KMS-11 (cell line): ENCODE data around the gene NOL4L.
A peak's percentile ranks its signal among the peaks of the same experiment; 100 is the strongest.

Source experiments
- H2AFZ ChIP-seq: fragments of 200-600 bp; sonication (generic); 2 replicates; pipeline ENCODE4 v1.6.1; 2016; ENCODE audit warnings: antibody characterized with exemption, mixed run types, low read depth
- H3K27ac ChIP-seq: fragments of 200-600 bp; sonication (generic); 2 replicates; pipeline ENCODE4 v1.6.1; 2016; ENCODE audit warnings: mild to moderate bottlenecking, mixed run types
- H3K27me3 ChIP-seq: fragments of 200-600 bp; sonication (generic); 2 replicates; pipeline ENCODE4 v1.6.1; 2017; ENCODE audit warnings: mild to moderate bottlenecking, low read depth, mixed run types, moderate library complexity; ENCODE audit not compliant: insufficient read depth
- H3K36me3 ChIP-seq: fragments of 200-600 bp; sonication (generic); 2 replicates; pipeline ENCODE4 v1.6.1; 2017; ENCODE audit warnings: mild to moderate bottlenecking, mixed run types; ENCODE audit not compliant: insufficient read depth
- H3K4me1 ChIP-seq: fragments of 200-600 bp; sonication (generic); 2 replicates; pipeline ENCODE4 v1.6.1; 2016; ENCODE audit warnings: mild to moderate bottlenecking, low read depth, mixed run types; ENCODE audit not compliant: poor library complexity, severe bottlenecking
- H3K4me2 ChIP-seq: fragments of 200-600 bp; sonication (generic); 2 replicates; pipeline ENCODE4 v1.7.0; 2016; ENCODE audit warnings: mild to moderate bottlenecking, mixed run types
- H3K4me3 ChIP-seq: fragments of 200-600 bp; sonication (generic); IDR thresholded peaks from 2 replicates; pipeline ENCODE4 v1.6.1; 2017; ENCODE audit warnings: low read depth, low read length, mixed read lengths; ENCODE audit not compliant: insufficient read depth
- H3K79me2 ChIP-seq: fragments of 200-600 bp; sonication (generic); 2 replicates; pipeline ENCODE4 v1.6.1; 2016; ENCODE audit warnings: low read depth, mixed run types; ENCODE audit not compliant: insufficient read depth
- H3K9ac ChIP-seq: fragments of 200-600 bp; sonication (generic); 2 replicates; pipeline ENCODE4 v1.6.1; 2016; ENCODE audit warnings: mild to moderate bottlenecking, mixed run types
- H4K20me1 ChIP-seq: fragments of 200-600 bp; sonication (generic); 2 replicates; pipeline ENCODE4 v1.6.1; 2016; ENCODE audit warnings: mild to moderate bottlenecking, mixed run types; ENCODE audit not compliant: insufficient read depth
- TF ChIP-seq, protein P1 (sequence below): fragments of 200-600 bp; sonication (generic); conservative IDR thresholded peaks from 2 replicates; pipeline ENCODE4 v1.6.1; 2017; ENCODE audit warnings: low read depth, mild to moderate bottlenecking, antibody characterized with exemption, low read length, moderate library complexity, mixed read lengths

Gene NOL4L

GRCh38 chr20:32526125-32526524 lies 59.0 kb downstream of the NOL4L start:
- TF ChIP-seq, protein P1, sequence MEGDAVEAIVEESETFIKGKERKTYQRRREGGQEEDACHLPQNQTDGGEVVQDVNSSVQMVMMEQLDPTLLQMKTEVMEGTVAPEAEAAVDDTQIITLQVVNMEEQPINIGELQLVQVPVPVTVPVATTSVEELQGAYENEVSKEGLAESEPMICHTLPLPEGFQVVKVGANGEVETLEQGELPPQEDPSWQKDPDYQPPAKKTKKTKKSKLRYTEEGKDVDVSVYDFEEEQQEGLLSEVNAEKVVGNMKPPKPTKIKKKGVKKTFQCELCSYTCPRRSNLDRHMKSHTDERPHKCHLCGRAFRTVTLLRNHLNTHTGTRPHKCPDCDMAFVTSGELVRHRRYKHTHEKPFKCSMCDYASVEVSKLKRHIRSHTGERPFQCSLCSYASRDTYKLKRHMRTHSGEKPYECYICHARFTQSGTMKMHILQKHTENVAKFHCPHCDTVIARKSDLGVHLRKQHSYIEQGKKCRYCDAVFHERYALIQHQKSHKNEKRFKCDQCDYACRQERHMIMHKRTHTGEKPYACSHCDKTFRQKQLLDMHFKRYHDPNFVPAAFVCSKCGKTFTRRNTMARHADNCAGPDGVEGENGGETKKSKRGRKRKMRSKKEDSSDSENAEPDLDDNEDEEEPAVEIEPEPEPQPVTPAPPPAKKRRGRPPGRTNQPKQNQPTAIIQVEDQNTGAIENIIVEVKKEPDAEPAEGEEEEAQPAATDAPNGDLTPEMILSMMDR: no peak
- Histone ChIP-seq H3K4me2 (peak overlapping the region; percentile 29; the same call in 1 of the 2 replicates), H4K20me1 (no peaks in the 10 kb centered on the region), H3K79me2 (no peaks in the 10 kb centered on the region), H2AFZ (no peak overlapping the region), H3K4me1 (peaks cover 66% of the 10 kb centered on the region), H3K4me3 (no peak overlapping the region), H3K9ac (no peak overlapping the region), H3K27me3 (no peaks in the 10 kb centered on the region), H3K27ac (no peak overlapping the region), H3K36me3 (no peaks in the 10 kb centered on the region)

- no peak overlapping the region for H3K4me3 ChIP-seq
- no peak overlapping the region for H2AFZ ChIP-seq
- no peaks in the 10 kb centered on the region for H3K79me2 ChIP-seq
- no peaks in the 10 kb centered on the region for H3K36me3 ChIP-seq
- H4K20me1 ChIP-seq: no peaks in the 10 kb centered on the region
- 0 out of 2 replicates have a peak overlapping the region, but pooled peaks have one; percentile 57 for H3K4me2 ChIP-seq
- peak overlapping the region; percentile 1; the same call in 1 of the 2 replicates for H3K27ac ChIP-seq
- H3K4me1 ChIP-seq: peaks cover 64% of the 10 kb centered on the region
- H3K9ac ChIP-seq: no peak overlapping the region
- TF ChIP-seq, protein P1: no peak
- no peaks in the 10 kb centered on the region for H3K27me3 ChIP-seq
Measured at GRCh38 chr20:32524829-32525501, 60.2 kb downstream of the NOL4L start.

DNA sequence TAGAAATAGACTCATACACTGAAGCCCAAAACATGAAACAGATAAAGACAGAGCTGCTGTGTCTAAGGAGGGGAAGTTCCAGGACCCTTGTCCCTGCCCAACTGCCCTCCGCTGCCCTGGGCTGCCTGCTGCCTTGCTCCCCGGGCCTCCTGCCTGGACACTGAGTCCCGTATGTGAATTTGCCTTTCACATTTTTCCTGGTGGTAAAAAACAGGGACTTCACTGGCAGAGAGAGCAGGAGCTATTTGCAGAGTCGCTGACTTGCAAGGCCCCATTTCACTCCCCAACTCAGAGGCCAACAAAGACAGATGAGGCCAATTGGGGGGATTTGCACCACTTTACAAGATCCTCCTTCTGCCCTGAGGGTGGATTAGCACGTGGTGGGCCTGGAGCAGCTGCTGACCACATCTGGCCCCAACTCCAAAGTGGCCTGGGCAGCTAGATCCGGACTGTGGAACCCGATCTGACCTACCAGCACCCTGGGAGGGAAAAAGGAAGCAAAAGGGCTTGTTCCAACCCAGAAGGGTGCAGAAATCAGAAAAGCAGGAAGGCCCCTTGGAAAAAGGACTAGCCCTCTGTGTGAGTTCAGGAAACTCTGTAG lies 61.4 kb downstream of the NOL4L start:
- Histone ChIP-seq H3K27me3 (no peaks in the 10 kb centered on the region), H3K4me3 (no peak overlapping the region), H3K9ac (peak overlapping the region; percentile 28; the same call in 1 of the 2 replicates), H2AFZ (peak overlapping the region; percentile 34; the same call in 1 of the 2 replicates), H3K4me1 (peaks cover 64% of the 10 kb centered on the region), H3K4me2 (peak overlapping the region; percentile 57), H4K20me1 (no peaks in the 10 kb centered on the region), H3K79me2 (no peaks in the 10 kb centered on the region), H3K36me3 (no peaks in the 10 kb centered on the region), H3K27ac (peak overlapping the region; percentile 64)
- TF ChIP-seq, protein P1: no peak

DNA sequence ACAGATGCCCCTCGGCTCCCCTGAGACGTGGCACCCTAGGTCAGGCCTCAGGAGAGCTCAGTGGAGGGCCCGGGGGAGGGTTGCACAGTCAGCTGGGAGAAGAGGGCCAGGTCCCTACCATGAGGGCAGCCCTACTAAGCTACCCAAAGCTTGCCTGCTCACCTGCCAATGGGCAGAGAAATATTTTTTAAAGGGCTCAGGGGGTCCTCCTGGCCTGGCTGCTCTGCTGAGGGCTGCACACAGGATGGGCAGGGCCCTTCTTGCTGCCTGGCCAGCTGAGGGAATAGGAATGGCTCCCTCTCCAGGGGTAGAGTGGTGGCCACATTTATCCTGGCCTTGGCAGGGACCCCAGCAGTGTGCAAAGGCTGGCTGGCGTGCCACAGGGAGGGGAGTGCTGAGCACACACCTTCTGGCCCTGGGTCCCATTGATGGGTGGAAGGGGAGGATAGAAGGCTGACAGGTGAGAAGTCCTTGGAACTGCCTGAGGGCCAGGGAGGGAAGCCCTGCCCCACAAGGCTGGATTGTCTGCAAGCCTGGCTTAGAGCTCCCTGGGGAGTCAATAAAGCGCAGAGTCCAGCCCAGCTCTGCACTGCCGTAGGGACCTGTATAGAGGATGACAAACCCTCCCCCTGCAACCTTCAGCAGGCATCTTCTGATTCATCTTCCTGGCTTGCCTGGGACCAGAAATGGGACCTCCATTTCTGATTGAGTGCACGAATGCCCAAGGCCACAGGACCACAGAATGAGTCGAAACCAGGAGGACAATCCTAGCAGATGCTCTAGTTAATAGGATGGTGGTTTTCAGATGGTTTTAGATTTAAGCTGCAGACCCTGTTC lies 62.1 kb downstream of the NOL4L start:
- Histone ChIP-seq H3K4me3 (no peak overlapping the region), H4K20me1 (no peaks in the 10 kb centered on the region), H3K36me3 (no peaks in the 10 kb centered on the region), H3K27ac (peak overlapping the region; percentile 64), H3K27me3 (no peaks in the 10 kb centered on the region), H3K9ac (peak overlapping the region; percentile 28; the same call in 1 of the 2 replicates), H3K4me2 (peak overlapping the region; percentile 57), H3K4me1 (peaks cover 64% of the 10 kb centered on the region), H3K79me2 (no peaks in the 10 kb centered on the region), H2AFZ (peak overlapping the region; percentile 34; the same call in 1 of the 2 replicates)
- TF ChIP-seq, protein P1: no peak
